ENCODE results near the gene PPP2R5E. TPM values are rescaled to one million over a fixed set of nuclear protein-coding genes. Genes with fewer than 3 reads are reported as not detected.

Gene PPP2R5E
- total RNA-seq, 4 donors from 2014 or later: 10.5 to 45.2 (median 27.8) TPM

Small RNA genes within 50 kb of the gene (small RNA-seq; reads per million reads assigned to genes)
- 0 reads per million in 4 donors for gene RF00601

Other genes starting within 250 kb of the PPP2R5E start
- not detected for gene GPHB5, start 224.4 kb downstream of the PPP2R5E start, total RNA-seq
- 10 to 100 TPM in 1 of 4 donors, 1 to 10 TPM in 3; 3.8 to 17.2 (median 7.2) TPM for gene WDR89, start 98.5 kb upstream of the PPP2R5E start, total RNA-seq
- 10 to 100 TPM in 3 of 4 donors, 1 to 10 TPM in 1; 7.6 to 23.9 (median 20.1) TPM for gene SGPP1, start 184.7 kb upstream of the PPP2R5E start, total RNA-seq

Measured in transverse colon (tissue), 4 donors.